Endodermal cell (in vitro differentiated cells): ENCODE data around the gene KIF5C. TPM values are rescaled to one million over a fixed set of nuclear protein-coding genes. Genes with fewer than 3 reads are reported as not detected.

Source experiments
- DNase-seq: peaks from one replicate; pipeline ENCODE4 v3.0.0-alpha.2; 2017
- H3K27ac ChIP-seq: 2 replicates; pipeline ENCODE4 v1.5.1; 2013; ENCODE audit warnings: mild to moderate bottlenecking, low read depth, low read length, moderate library complexity
- H3K27me3 ChIP-seq: 2 replicates; pipeline ENCODE4 v1.6.1; 2013; ENCODE audit warnings: mild to moderate bottlenecking, low read length, moderate library complexity; ENCODE audit not compliant: insufficient read depth, control insufficient read depth, poor library complexity, severe bottlenecking
- H3K36me3 ChIP-seq: 2 replicates; pipeline ENCODE4 v1.7.0; 2013; ENCODE audit warnings: mild to moderate bottlenecking, low read length, moderate library complexity; ENCODE audit not compliant: control insufficient read depth, insufficient read depth
- H3K4me1 ChIP-seq: one replicate; pipeline ENCODE4 v1.7.0; 2013; ENCODE audit warnings: low read length; ENCODE audit not compliant: control insufficient read depth, insufficient read depth
- H3K4me3 ChIP-seq: 2 replicates; pipeline ENCODE4 v1.5.1; 2013; ENCODE audit warnings: mild to moderate bottlenecking, low read length, moderate library complexity
- H3K9ac ChIP-seq: 2 replicates; pipeline ENCODE4 v1.6.1; 2013; ENCODE audit warnings: mild to moderate bottlenecking, low read length, moderate library complexity; ENCODE audit not compliant: poor library complexity, severe bottlenecking; ENCODE audit errors: extremely low read depth
- H3K9me3 ChIP-seq: 2 replicates; pipeline ENCODE4 v1.6.1; 2013; ENCODE audit warnings: mild to moderate bottlenecking, low read length, moderate library complexity; ENCODE audit not compliant: control insufficient read depth
- H3K27ac Mint-ChIP-seq: 2 replicates; pipeline ENCODE4 v1.8.0; 2020; ENCODE audit warnings: mixed read lengths
- H3K27me3 Mint-ChIP-seq: 2 replicates; pipeline ENCODE4 v1.8.0; 2021; ENCODE audit warnings: mild to moderate bottlenecking, mixed read lengths; ENCODE audit not compliant: insufficient read depth
- H3K36me3 Mint-ChIP-seq: 2 replicates; pipeline ENCODE4 v1.8.0; 2020; ENCODE audit warnings: low read depth, mixed read lengths
- H3K4me1 Mint-ChIP-seq: 2 replicates; pipeline ENCODE4 v1.8.0; 2020; ENCODE audit warnings: mixed read lengths
- H3K4me3 Mint-ChIP-seq: 2 replicates; pipeline ENCODE4 v1.8.0; 2020; ENCODE audit warnings: mild to moderate bottlenecking, moderate library complexity, mixed read lengths
- H3K9me3 Mint-ChIP-seq: 2 replicates; pipeline ENCODE4 v1.8.0; 2020; ENCODE audit warnings: mild to moderate bottlenecking, mixed read lengths
- whole genome bisulfite sequencing, 2 experiments: methylation state at CpG; one replicate each; pipeline versions ENCODE4 v1.1.5 to v1.1.7; 2013; ENCODE audit warnings: missing lambda C conversion rate in 2 of 2, mixed read lengths in 1 of 2; ENCODE audit not compliant: insufficient coverage in 1 of 2, insufficient read length in 1 of 2; 5-methylcytosine and 5-hydroxymethylcytosine counted together
- total RNA-seq, 2 donors: library from RNA; stranded (reverse); fragmentation: NEBNext Ultra II Directional in 1 of 2; extraction: Animal tissue kit (Norgen Biotek cat#: 25700) in 1 of 2; gene quantifications; 2 replicates in 1 of 2; 3 replicates in 1 of 2; pipeline ENCODE4 v1.2.1, GENCODE V29; 2021
- TF ChIP-seq, protein P1 (sequence below): fragments of 200-600 bp; sonication (generic); conservative IDR thresholded peaks from 2 replicates; pipeline ENCODE4 v1.5.0; 2021; ENCODE audit warnings: antibody characterized with exemption, mild to moderate bottlenecking

KIF5C gene
- total RNA-seq, 2 donors from 2014 or later: 39.1 to 41.9 TPM

DNA sequence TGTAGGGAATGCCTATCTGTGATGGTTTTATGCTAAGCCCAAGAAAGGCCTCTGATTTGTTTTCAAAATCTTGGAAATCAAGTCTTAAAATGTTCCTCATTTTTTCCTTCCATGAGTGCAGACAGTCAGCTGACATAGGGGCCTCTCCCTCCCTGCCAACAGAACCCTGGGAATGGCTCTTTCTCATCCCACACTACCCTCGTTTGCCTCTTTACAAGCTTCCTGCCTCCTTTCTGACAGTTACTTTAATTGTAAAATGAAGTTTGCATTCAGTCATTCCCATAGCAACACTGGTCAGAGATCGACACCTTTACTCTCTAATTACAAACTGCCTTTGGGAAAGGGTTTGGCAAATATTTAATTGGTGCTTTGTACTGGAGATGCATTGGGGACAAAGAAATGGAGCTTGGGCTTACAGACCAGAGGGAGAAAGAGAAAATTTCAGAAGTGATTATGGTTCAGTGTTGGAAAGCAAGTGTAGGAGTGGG is 25.4 kb downstream of the KIF5C start:
- no peak overlapping the region for H3K9ac ChIP-seq
- no peaks in the 10 kb centered on the region for H3K36me3 ChIP-seq
- no peaks in the 10 kb centered on the region for H3K9me3 ChIP-seq
- TF ChIP-seq, protein P1, sequence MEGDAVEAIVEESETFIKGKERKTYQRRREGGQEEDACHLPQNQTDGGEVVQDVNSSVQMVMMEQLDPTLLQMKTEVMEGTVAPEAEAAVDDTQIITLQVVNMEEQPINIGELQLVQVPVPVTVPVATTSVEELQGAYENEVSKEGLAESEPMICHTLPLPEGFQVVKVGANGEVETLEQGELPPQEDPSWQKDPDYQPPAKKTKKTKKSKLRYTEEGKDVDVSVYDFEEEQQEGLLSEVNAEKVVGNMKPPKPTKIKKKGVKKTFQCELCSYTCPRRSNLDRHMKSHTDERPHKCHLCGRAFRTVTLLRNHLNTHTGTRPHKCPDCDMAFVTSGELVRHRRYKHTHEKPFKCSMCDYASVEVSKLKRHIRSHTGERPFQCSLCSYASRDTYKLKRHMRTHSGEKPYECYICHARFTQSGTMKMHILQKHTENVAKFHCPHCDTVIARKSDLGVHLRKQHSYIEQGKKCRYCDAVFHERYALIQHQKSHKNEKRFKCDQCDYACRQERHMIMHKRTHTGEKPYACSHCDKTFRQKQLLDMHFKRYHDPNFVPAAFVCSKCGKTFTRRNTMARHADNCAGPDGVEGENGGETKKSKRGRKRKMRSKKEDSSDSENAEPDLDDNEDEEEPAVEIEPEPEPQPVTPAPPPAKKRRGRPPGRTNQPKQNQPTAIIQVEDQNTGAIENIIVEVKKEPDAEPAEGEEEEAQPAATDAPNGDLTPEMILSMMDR: no peak
- Mint-ChIP-seq H3K27me3 (no peaks in the 10 kb centered on the region), H3K4me3 (no peak overlapping the region), H3K9me3 (peaks cover 4% of the 10 kb centered on the region), H3K27ac (no peak overlapping the region), H3K4me1 (peaks cover 3% of the 10 kb centered on the region), H3K36me3 (peaks cover 3% of the 10 kb centered on the region)
- H3K4me1 ChIP-seq: no peaks in the 10 kb centered on the region
- no peak overlapping the region for H3K4me3 ChIP-seq
- no peaks in the 10 kb centered on the region for H3K27me3 ChIP-seq
- no peak for DNase-seq
- 63 to 79% methylated on average over 1 to 2 of the region's 2 CpGs for WGBS, 2 experiments
- H3K27ac ChIP-seq: no peak overlapping the region

DNA sequence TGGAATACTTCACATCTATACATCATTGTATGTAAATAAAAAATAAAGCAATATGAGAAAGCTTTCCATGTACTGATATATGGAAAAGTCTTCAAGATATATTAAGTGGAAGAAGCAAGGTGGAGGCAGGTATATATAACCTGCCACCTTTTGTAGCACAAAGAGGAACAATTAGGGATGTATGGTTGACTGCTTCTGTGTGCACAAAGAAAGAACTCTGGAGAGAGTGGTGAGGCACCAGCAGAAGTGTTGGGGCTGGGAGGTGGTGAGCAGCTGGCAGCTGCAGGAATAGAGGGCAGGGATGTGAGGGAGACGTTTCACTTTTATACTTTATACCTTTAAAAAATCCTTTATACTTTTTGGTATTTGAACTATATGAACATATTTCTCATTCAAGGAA is 26.1 kb downstream of the KIF5C start:
- no CpG with 5 or more reads among the region's 1 CpG for WGBS, 2 experiments
- H3K9ac ChIP-seq: no peak overlapping the region
- no peaks in the 10 kb centered on the region for H3K4me1 ChIP-seq
- no peaks in the 10 kb centered on the region for H3K9me3 ChIP-seq
- no peaks in the 10 kb centered on the region for H3K36me3 ChIP-seq
- Mint-ChIP-seq H3K27me3 (no peaks in the 10 kb centered on the region), H3K36me3 (peaks cover 8% of the 10 kb centered on the region), H3K4me1 (peaks cover 3% of the 10 kb centered on the region), H3K9me3 (peaks cover 10% of the 10 kb centered on the region), H3K27ac (no peak overlapping the region), H3K4me3 (no peak overlapping the region)
- no peak overlapping the region for H3K4me3 ChIP-seq
- TF ChIP-seq, protein P1: no peak
- no peak for DNase-seq
- no peaks in the 10 kb centered on the region for H3K27me3 ChIP-seq
- no peak overlapping the region for H3K27ac ChIP-seq

DNA sequence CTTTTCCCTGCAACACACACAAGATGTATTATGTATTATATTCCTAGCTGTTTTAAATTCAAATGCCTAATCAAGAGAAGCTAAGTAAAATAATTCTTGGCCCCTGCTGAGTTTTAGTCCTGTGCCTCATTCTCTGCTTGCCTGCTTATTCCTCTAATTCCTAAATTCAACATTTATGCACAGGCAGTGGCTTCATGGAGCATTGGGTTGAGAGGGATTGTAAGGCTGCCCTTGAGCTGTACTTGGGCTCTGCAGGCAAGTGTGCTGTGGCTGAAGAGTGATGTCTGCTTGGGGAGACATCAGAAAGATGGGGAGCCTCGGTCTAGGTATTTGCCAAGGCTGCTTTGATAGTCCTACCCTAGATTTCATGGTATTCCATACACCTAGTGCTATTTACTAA is 27.8 kb downstream of the KIF5C start:
- H3K27me3 ChIP-seq: no peaks in the 10 kb centered on the region
- peaks cover 14% of the 10 kb centered on the region for H3K9me3 Mint-ChIP-seq

More for the DNA sequence above, 27.8 kb downstream of the KIF5C start:
- no peak overlapping the region for H3K4me3 ChIP-seq
- H3K9ac ChIP-seq: no peak overlapping the region
- Mint-ChIP-seq H3K4me1 (peaks cover 3% of the 10 kb centered on the region), H3K36me3 (peaks cover 14% of the 10 kb centered on the region), H3K27me3 (no peaks in the 10 kb centered on the region), H3K27ac (no peak overlapping the region), H3K4me3 (no peak overlapping the region)
- no peaks in the 10 kb centered on the region for H3K4me1 ChIP-seq
- TF ChIP-seq, protein P1: no peak
- peaks cover 5% of the 10 kb centered on the region for H3K9me3 ChIP-seq
- WGBS, 2 experiments: 100% methylated on average over 1 of the region's 1 CpG; no CpG with 5 or more reads in 1 of the 2 experiments
- DNase-seq: no peak
- H3K36me3 ChIP-seq: peaks cover 5% of the 10 kb centered on the region
- no peak overlapping the region for H3K27ac ChIP-seq
